GM19395 (cell line): ENCODE data around the gene GASK1B.
A peak's percentile ranks its signal among the peaks of the same experiment; 100 is the strongest.

Experiments used
- ATAC-seq: cut with Tn5 transposase; IDR thresholded peaks from one replicate; pipeline ENCODE4 v1.9.1; 2021; ENCODE audit warnings: mild to moderate bottlenecking, moderate library complexity; ENCODE audit not compliant: unreplicated experiment

Gene GASK1B

GRCh38 chr4:158172261-158173258 lies at the start of gene GASK1B:
Gene GASK1B (minus strand): TSS chr4:158173025. CDS start chr4:158171375, 1,650 bp downstream.
- peak; percentile 51 for ATAC-seq

- ATAC-seq, result peak; percentile 59
Observed at GRCh38 chr4:158219623-158220022, 46.8 kb upstream of the GASK1B start.

DNA sequence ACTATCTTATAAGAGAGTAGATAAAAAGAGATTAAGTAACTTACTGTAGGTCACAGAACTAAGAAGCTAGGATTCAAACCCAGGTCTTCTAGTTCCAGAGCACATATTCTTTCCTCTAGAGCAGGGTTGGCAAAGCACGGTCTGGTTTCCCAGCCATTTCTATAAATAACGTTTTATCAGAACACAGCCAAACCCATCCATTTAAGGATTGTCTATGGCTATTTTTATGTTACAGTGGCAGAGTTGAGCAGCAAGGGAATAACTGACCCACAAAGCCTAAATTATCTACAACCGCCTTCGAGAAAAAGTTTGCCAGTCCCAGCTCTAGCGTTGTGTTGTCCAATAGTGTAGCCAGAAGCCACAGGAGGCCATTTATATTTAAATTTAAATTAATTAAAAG lies 44.9 kb upstream of the GASK1B start:
- ATAC-seq, result no peak

- no peak for ATAC-seq
Observed at GRCh38 chr4:158214856-158215255, 42.0 kb upstream of the GASK1B start.

- ATAC-seq, result no peak
Observed at GRCh38 chr4:158213466-158213865, 40.6 kb upstream of the GASK1B start.

- no peak for ATAC-seq
Observed at GRCh38 chr4:158211222-158211621, 38.4 kb upstream of the GASK1B start.

GRCh38 chr4:158209825-158210807 lies 37.3 kb upstream of the GASK1B start, which contains the start of gene TMEM144:
Gene TMEM144 (plus strand): TSS chr4:158210486. CDS start chr4:158212668, 2,182 bp downstream.
- ATAC-seq, result peak; percentile 89

GRCh38 chr4:158208963-158209640 lies 36.3 kb upstream of the GASK1B start:
- ATAC-seq, result peak; percentile 81

- ATAC-seq, result no peak
Observed at GRCh38 chr4:158203929-158204328, 31.1 kb upstream of the GASK1B start.

- ATAC-seq, result no peak
Observed at GRCh38 chr4:158203436-158203835, 30.6 kb upstream of the GASK1B start.

DNA sequence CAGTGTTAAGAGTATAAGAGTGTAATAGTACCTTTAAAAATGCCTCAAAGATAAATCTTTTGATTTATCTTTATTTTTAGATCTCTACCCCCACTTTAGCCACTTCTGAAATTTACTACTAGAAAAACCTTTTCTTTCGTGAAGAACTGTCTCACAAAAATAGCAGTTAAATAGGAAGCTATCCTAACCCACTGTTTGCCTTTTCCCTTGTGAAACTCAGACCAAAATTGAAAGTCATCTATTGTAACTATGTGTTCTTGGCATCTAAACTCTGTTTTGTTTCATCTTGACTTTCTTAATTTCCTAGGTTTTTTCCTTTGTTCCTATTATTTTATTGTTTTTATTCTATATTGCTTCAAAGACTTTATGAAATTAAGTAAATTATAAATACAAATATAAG lies 29.7 kb upstream of the GASK1B start:
- ATAC-seq, result peak; percentile 45

GRCh38 chr4:158201876-158202275 lies 29.1 kb upstream of the GASK1B start:
- peak; percentile 9 for ATAC-seq

DNA sequence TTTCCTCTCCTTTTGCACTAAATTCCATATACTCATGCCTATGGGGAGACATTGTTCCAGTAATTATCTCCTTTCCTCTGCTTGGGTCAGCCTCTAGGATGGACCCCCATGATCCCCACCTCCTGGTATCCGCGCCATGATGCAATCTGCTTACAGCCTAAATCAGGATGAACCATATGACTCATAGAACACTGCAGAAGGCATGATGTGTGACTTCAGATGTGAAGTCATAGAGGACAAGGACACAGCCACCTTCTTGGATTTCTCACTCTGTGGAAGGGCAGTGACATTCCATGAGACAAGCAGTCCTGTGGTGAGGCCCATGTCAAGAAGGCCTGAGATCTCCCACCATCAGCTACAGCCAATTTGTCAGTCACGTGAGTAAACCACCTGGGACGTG lies 28.5 kb upstream of the GASK1B start:
- ATAC-seq, result peak; percentile 13

- no peak for ATAC-seq
Observed at GRCh38 chr4:158200214-158200613, 27.4 kb upstream of the GASK1B start.

DNA sequence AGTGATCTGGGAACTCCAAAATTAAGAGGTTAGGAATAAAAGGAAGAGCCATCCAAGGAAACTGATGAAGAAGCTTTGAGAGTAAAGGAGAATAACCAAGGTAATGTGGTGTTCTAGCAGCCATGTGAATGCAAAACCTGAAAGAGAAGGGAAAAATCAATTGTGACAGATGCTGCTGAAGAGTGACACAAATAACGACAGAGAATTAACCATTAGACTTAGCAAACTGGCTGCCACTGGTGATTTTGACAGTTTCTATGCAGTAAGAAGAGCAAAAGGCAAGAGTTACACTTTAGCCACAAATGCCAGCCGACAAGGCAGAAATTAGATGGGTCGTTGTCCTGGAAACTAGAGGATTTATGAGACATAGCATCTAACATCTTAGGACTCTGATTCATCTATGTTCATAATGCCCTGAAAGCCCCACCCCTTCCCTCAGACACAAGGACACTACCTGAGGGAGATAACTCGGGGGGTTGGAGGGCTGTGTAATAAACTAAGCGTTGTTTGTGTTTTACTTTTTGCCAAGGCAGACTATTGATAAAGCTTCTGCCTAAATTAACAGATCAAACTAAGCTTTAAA lies 24.5 kb upstream of the GASK1B start:
- ATAC-seq, result no peak

- ATAC-seq, result no peak
Observed at GRCh38 chr4:158195297-158195696, 22.5 kb upstream of the GASK1B start.

DNA sequence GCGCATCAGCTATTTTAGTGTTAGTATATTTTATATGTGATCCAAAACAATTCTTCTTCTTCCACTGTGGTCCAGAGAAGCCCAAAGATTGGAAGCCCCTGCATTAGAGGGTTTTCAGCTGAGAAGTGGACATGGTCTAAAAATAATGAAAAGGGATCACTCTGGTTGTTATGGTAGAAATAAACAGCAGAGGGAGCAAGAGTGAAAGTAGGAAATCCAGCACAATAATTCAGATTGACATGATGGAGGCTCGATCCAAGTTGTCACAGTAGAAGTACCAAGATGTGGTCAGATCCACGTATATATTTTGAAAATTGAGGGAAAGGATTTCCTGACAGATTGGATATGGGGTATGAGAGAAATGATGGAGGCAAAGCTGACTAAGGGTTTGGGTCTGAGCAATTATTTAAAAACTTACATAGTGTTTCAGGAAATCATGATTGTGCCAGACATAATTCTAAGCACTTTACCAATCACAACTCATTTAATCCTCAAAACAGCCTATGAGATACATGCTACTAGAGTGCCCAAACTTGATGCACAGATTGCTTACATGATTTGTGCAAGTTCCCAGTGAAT lies 20.4 kb upstream of the GASK1B start:
- ATAC-seq, result peak; percentile 76

DNA sequence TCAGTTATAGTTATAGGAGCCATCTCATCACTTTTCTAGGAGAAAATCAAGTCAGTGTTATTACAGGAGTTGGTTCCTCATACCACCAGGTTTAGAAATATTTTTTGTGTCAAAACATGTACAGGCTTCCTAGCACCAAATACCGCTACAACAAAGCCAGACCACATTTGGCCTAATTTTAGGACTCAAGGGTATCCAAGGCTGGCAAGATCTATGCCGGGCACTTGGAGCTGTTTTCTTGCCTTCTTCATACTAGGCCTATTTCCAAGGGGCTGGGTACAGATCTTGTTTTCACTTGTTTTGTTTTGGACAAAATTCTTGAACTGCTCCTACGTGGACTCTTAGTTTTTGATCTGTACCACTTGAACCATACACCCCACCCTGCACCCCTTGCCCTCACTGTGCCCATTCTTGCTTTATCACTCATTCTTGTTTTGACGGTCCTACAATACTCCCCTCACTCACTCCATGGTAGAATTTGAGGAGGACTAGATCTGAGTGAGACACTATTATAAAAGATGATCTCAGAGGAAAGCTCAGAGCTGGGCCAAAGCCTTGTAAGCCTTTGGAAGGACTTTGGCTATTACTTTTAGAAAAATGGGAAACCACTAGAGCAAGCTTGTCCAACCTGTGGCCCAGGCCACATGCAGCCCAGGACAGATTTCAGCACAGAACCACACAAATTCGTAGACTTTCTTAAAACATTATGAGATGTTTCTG lies 19.8 kb upstream of the GASK1B start:
- ATAC-seq, result no peak

GRCh38 chr4:158190718-158191117 lies 17.9 kb upstream of the GASK1B start:
- ATAC-seq, result no peak
